NCI-H2107 (cell line): ENCODE measurements around the gene SLC6A15.

Experiments
- DNase-seq: peaks from one replicate; lab custom pipeline; 2025; lab: John Stamatoyannopoulos, UW

The SLC6A15 gene

GRCh38 chr12:84874125-84874824, 38.3 kb downstream of the SLC6A15 start:
- peak; percentile 30 for DNase-seq

DNA sequence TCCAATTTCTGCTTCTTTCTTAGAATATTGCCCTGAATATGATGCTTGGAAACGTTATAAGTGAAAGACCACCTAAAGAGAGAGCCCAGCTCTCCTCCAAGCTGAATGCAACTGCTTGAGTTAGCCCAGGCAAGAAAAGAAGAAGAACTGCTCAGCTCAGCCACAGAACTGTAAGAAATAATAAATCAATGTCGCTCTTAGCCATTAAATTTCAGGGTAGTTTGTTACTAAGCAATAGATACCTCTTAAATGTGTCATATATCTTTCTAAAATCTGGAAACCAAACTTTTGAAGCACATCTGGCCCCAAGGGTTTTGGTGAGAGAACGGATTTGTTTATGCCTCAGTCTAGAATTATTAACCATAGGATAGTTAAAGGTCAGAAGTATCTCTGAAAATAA, 50.4 kb downstream of the SLC6A15 start:
- no peak for DNase-seq

GRCh38 chr12:84860718-84861117, 51.9 kb downstream of the SLC6A15 start:
- no peak for DNase-seq

- no peak for DNase-seq
Measured at GRCh38 chr12:84858796-84859195, 53.8 kb downstream of the SLC6A15 start.

- no peak for DNase-seq
Measured at GRCh38 chr12:84857525-84858208, 54.9 kb downstream of the SLC6A15 start.

GRCh38 chr12:84856156-84856900, 56.3 kb downstream of the SLC6A15 start:
- DNase-seq: no peak

GRCh38 chr12:84843593-84844144, 68.9 kb downstream of the SLC6A15 start:
- DNase-seq: no peak

- peak; percentile 33 for DNase-seq
Measured at GRCh38 chr12:84842406-84843013, 70.1 kb downstream of the SLC6A15 start.

- no peak for DNase-seq
Measured at GRCh38 chr12:84841591-84841990, 71.0 kb downstream of the SLC6A15 start.

GRCh38 chr12:84840356-84840755, 72.2 kb downstream of the SLC6A15 start:
- DNase-seq: no peak

GRCh38 chr12:84826925-84827324, 85.7 kb downstream of the SLC6A15 start:
- no peak for DNase-seq

GRCh38 chr12:84825149-84825548, 87.5 kb downstream of the SLC6A15 start:
- DNase-seq: no peak

GRCh38 chr12:84822525-84822924, 90.1 kb downstream of the SLC6A15 start:
- no peak for DNase-seq

DNA sequence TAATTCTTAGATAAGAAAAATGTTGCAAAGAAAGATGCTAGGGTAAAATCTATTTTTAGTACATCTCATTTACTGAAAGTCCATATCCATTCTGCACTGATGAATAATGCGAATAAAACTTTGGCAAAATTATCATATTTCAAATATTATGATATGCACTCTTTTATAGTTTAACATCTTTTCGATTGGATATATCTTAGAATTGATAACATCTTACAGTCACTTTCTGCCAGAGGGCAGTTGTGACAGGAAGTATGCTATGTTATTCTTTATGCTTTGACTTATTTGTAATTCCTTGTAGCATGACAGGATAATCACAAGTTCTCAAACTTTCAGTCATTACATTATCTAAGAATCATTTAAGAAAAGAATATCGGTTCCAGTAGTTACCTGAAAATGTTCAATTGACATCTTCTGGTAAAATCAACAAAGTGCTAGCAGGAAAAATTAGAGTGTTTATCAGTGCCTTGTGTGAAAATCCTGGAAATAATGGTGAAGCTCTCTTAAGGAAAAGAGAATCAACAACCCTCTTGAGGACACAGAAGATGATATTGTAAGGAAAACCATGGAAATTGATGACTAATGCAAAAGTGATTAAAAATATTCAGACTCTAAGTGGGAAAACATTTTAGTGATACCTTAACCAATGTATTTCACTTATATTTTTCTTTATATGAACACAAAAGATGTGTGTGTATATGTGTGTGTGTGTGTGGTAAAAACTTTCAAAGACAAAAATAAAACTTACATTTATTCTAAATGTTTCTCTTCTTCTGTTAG, 95.5 kb downstream of the SLC6A15 start:
- no peak for DNase-seq

DNA sequence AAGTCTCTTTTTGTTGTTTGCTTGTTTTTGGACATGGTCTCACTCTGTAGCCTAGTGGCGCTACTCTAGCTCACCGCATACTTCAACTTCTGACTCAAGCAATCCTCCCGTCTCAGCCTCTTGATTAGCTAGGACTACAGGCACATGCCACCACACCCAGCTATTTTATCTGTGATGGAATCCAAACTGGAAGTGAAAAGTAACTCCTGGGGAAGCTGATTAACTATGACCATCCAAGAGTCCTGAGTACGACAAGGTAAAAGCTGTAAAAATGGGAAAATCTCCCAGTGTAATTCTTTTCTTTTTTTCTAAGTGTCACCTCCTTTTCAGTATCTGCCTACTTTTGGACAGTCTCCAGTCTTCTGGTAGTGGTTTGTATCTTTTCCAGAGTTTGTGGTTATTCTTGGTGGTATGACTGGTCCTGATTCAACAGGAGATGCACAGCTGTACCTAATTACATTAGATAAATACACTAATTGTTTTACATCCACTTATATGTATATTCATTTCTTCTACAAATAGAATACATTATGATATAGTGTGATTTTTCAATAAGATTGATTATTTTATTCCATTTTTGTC, 97.8 kb downstream of the SLC6A15 start:
- no peak for DNase-seq

DNA sequence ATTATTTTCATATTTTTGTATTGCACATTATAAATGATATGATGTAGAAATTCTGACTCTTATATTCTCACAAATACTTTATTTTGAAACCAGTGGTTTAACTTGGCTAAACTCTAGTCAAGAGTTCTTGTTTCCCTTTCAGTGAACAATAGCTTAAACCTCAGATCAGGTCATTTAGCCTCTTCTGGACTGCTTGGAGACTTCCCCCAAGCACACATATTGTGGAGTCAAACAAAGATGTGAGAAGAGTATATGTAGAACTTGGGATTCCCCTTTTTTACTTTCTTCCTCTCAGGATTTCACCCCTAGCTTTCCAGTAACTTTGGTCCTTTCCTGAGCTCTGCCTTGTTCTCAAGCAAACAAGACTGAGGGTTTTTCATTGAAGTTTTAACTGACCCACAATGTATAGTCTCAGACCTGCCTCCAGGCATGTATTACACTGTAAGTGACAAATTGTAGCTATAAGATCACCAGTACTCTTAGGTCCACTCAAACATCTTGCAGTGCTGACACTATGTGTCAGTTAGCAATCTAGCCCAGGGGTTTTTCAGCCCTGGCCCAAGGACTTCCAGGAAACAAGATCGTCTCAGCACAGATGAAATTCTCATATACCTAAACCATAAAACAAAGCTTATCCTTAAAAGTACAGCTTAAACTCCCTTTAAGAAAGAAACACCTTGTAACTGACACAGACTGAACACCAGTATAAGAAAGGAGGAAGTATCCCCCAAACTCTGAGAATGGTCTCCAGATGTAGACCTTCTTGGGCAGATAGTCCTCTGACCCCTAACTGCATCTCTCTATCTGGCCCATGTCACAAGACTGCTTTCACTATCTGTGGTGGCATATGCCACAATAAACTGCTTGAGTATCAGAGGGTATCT, 98.6 kb downstream of the SLC6A15 start:
- no peak for DNase-seq

- DNase-seq: no peak
Measured at GRCh38 chr12:84811291-84811690, 101.3 kb downstream of the SLC6A15 start.

GRCh38 chr12:84810611-84811010, 102.0 kb downstream of the SLC6A15 start:
- no peak for DNase-seq
